GM12873 (cell line): ENCODE data around the gene ATP2B2.

Source experiments
- TF ChIP-seq, protein P1 (sequence below): IDR thresholded peaks from 2 replicates; pipeline ENCODE4 v1.5.1; 2012; ENCODE audit warnings: low read depth, mild to moderate bottlenecking, moderate library complexity, low read length, control low read depth; ENCODE audit not compliant: insufficient read depth; ENCODE audit errors: missing control alignments

ATP2B2 gene

DNA sequence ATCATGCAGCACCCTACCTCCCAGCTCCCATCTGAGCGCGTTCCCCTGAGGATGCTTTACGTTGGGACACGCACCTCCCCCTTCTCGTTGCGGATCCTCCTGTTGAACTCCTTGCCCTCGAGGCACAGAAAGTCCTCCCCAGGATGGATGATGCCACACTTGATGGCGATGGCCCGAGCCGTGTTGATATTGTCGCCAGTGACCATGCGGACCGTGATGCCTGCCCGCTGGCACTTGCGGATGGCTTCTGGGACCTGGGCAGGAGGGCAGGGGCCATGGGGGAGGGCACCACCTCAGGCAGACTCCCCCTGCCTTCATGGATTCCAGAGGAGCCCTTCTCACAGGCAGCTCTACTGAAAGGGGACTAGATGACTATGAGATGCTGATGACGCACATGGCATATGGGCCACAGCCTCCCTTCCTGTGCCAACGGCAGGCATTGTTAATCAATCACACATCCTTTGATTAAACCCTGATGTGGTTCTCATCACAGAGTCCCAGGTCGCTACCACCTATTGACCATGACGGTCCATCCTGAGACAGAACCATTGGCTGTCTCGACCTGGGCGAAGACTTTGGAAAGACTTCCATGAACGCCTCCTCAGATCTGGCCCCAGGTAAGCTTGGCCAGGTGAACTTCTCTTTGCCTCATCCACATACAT, 154.9 kb downstream of the ATP2B2 start:
- TF ChIP-seq, protein P1, sequence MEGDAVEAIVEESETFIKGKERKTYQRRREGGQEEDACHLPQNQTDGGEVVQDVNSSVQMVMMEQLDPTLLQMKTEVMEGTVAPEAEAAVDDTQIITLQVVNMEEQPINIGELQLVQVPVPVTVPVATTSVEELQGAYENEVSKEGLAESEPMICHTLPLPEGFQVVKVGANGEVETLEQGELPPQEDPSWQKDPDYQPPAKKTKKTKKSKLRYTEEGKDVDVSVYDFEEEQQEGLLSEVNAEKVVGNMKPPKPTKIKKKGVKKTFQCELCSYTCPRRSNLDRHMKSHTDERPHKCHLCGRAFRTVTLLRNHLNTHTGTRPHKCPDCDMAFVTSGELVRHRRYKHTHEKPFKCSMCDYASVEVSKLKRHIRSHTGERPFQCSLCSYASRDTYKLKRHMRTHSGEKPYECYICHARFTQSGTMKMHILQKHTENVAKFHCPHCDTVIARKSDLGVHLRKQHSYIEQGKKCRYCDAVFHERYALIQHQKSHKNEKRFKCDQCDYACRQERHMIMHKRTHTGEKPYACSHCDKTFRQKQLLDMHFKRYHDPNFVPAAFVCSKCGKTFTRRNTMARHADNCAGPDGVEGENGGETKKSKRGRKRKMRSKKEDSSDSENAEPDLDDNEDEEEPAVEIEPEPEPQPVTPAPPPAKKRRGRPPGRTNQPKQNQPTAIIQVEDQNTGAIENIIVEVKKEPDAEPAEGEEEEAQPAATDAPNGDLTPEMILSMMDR = no peak

- TF ChIP-seq, protein P1 = no peak
Observed at GRCh38 chr3:10349801-10350200, 155.6 kb downstream of the ATP2B2 start.

DNA sequence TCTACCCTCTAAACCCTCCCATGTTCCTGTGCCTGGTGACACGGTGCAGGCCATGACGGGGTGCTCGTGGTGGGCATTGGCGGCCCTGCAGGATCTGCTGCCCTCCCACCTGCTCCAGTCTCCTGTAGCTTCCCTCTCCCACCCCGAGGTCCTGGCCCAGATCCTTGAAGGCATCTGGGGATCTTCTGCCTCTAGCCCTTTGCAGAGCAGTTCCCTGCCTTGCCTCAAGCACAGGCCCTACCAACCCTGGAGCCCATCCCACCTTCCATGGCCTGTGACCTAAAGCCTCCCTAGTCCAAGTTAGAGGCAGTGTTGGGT, 157.0 kb downstream of the ATP2B2 start:
- TF ChIP-seq, protein P1 = no peak

DNA sequence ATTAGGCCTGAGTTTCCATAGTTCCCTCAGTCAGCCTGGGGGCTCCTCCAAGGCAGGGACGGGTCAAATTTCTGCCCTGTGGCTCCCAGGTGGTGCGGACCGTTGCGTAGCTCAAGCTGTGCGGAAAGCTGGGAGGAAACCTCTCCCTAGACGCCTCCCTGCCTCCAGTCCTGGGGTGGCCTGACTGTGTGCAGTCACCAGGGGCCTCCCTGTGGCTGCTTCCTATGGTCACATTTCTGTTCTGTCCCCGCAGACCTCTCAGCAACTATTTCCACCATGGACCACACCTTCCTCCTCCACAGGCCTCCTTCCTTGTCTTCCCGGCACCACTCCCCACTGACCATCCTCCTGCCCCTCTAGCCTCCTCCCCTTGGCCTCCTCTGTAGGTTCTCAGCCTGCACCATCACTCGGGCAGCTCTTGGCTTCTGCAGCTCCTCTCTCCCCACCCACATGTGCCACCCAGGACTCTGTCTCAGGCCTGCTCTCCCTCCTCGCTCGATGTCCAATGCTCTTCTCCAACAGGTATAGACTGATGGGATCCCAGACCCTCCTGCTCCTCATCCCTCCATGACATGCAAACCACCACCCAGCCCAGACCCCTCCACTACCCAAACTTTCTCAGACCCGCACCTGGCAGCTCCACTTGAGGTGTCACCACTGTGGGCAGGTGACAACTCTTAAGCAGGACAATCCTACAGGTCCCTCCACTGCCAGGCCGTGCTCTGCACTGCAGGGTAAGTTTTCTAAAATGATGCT, 157.6 kb downstream of the ATP2B2 start:
- TF ChIP-seq, protein P1 = no peak

- TF ChIP-seq, protein P1 = no peak
Observed at GRCh38 chr3:10345911-10346310, 159.5 kb downstream of the ATP2B2 start.

DNA sequence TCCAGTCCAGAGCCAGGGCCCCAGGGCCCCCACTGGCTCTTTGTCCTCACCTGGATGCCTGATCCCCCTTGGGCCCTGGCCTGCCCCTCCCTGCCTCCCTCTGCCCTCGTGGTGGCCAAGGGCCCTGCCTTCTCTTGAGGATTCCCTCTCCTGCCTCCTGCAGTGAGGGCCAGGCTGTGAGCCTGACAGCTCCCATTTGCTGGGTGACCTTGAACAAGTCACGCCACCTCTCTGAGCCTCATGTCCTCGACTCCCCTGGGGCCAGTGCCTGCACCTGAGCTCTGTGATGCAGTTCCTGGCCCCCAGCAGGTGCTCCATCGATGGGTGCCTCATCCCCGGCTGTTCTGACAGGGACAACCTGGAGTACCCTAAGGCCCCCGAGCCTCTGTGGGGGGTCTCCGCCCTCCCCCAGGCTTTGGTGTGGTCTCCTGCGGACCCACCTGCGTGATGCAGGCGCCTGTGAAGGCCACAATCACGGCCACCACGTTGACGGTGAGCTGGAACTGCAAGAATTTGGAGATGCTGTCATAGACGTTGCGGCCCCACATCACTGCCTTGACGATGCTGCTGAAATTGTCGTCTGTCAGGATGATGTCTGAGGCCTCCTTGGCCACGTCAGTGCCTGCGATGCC, 160.3 kb downstream of the ATP2B2 start:
- TF ChIP-seq, protein P1 = no peak
